Effector memory CD8-positive, alpha-beta T cell (primary cell): Measurements from ENCODE around the gene ABR.
A peak's percentile ranks its signal among the peaks of the same experiment; 100 is the strongest.
"Not testable (repeated sequence)": the region's sequence is repeated elsewhere in the genome, so short reads cannot be mapped to it uniquely, and the experiment has no call there.

Experiments
- ATAC-seq: fragments of 150-1000 bp; cut with Tn5 transposase; replicated peaks from 2 replicates; pipeline ENCODE4 v1.10.0; 2021; ENCODE audit warnings: mild to moderate bottlenecking, moderate library complexity
- DNase-seq, 3 experiments: peaks; one replicate each; pipeline ENCODE4 v3.0.0; 2021
- H3K27ac Mint-ChIP-seq, 2 donors: one replicate each; pipeline ENCODE4 v1.8.0; 2022; ENCODE audit warnings: mild to moderate bottlenecking in 2 of 2, mixed read lengths in 2 of 2, moderate library complexity in 2 of 2
- H3K27me3 Mint-ChIP-seq, 2 donors: one replicate each; pipeline ENCODE4 v1.8.0; 2022; ENCODE audit warnings: mixed read lengths in 2 of 2
- H3K36me3 Mint-ChIP-seq: one replicate; pipeline ENCODE4 v1.8.0; 2022; ENCODE audit warnings: mild to moderate bottlenecking, moderate library complexity, mixed read lengths; ENCODE audit not compliant: insufficient read depth
- H3K4me1 Mint-ChIP-seq, 2 donors: one replicate each; pipeline ENCODE4 v1.8.0; 2022; ENCODE audit warnings: low read depth in 2 of 2, mixed read lengths in 2 of 2
- H3K4me3 Mint-ChIP-seq, 2 donors: one replicate each; pipeline ENCODE4 v1.8.0; 2022; ENCODE audit warnings: mild to moderate bottlenecking in 2 of 2, mixed read lengths in 2 of 2, moderate library complexity in 2 of 2
- H3K9me3 Mint-ChIP-seq, 2 donors: one replicate each; pipeline ENCODE4 v1.8.0; 2022; ENCODE audit warnings: mixed read lengths in 2 of 2

ABR gene

DNA sequence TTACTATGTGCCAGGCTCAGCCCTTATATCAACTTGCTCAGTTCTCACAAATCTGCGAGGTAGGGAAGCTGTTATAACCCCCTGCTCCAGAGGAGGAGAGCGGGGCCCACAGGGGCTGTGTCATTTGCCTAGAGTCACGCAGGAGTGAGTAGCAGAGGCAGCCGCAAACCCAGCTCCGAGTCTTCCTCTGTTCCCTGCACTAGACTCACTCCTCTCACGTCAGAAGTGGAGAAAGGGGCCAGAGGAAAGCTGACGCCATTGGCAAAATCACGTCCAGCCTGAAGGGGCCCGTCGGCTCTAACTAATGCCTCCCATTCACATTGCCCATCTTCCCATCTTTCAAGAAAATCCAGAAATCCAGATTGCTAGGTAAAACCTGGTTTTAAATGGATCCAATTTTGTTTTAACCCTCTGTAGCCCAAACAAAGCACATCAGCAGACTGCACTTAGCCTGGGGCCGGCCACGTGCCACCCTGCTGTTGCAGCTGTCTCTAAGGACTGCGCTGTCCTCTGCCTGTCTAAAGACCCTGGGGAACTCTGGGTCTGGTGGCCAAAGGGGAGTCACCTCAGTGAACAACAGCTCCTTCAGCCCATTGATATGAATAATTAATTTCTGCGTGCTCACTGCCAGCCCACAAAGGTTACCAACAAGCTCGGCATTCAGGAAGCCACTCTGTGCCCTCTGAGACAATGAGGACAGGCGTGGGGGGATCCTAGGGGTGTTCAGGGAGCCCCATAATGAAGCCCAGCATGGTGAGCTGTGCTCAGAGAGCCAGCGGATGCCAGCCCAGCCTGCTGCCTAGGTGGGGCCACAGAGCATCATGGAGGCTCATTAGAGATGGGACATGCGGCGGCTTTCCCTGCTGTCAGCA, 36.7 kb upstream of the ABR start:
- H3K36me3 Mint-ChIP-seq: peaks cover 5% of the 10 kb centered on the region
- ATAC-seq: no peak
- H3K9me3 Mint-ChIP-seq: no peaks in the 10 kb centered on the region
- no peak overlapping the region for H3K4me3 Mint-ChIP-seq
- H3K4me1 Mint-ChIP-seq: peaks cover 0 to 3% of the 10 kb centered on the region in 2 donors
- no peak overlapping the region for H3K27ac Mint-ChIP-seq
- peaks cover 1 to 27% of the 10 kb centered on the region in 2 donors for H3K27me3 Mint-ChIP-seq
- no peak for DNase-seq

DNA sequence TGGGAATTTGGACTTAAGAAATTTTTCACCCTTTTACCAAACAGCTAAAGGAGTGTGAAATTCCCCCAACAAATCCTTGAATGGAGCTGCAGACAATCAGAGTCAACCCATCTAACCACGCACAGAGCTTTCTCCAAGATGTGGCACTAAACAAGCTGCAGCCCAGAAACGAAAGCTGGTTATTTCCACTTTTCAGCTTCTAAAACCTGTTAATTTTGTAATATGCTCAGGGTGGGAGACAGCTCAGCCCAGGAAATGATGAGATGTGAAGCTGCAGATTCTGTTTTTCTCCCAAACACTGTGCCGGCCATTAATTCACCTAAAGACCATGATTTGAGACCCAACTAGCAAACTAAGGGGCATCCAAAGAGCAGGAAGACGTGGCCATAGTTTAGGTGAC, 33.2 kb upstream of the ABR start:
- H3K27me3 Mint-ChIP-seq: peaks cover 0 to 9% of the 10 kb centered on the region in 2 donors
- H3K27ac Mint-ChIP-seq: no peak overlapping the region
- no peak for DNase-seq
- peaks cover 5% of the 10 kb centered on the region for H3K36me3 Mint-ChIP-seq
- no peak overlapping the region for H3K4me3 Mint-ChIP-seq
- no peak for ATAC-seq
- H3K4me1 Mint-ChIP-seq: peaks cover 0 to 11% of the 10 kb centered on the region in 2 donors
- H3K9me3 Mint-ChIP-seq: no peaks in the 10 kb centered on the region

DNA sequence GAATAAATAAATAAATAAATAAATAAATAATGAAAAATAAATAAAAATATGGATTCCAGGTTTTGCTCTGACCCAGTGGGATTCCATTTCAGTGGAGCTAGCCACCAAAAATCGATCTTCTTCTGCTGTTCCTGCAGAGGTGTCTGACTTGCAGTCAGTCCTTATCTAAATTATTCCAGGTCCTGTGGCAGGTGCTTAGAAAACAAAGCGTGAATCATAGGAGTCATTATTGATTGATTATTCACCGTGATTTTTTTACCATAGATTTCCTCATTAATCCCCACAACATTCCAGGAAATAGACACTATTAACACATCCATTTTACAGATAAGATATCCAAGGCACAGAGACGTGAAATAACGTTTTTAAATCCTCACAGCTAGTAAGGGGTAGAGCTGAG, 31.5 kb upstream of the ABR start:
- H3K4me3 Mint-ChIP-seq: no peak overlapping the region
- H3K27me3 Mint-ChIP-seq: no peaks in the 10 kb centered on the region
- DNase-seq (no peak), ATAC-seq (no peak)
- H3K9me3 Mint-ChIP-seq: no peaks in the 10 kb centered on the region
- H3K27ac Mint-ChIP-seq: no peak overlapping the region
- H3K4me1 Mint-ChIP-seq: peaks cover 0 to 11% of the 10 kb centered on the region in 2 donors
- H3K36me3 Mint-ChIP-seq: peaks cover 5% of the 10 kb centered on the region

DNA sequence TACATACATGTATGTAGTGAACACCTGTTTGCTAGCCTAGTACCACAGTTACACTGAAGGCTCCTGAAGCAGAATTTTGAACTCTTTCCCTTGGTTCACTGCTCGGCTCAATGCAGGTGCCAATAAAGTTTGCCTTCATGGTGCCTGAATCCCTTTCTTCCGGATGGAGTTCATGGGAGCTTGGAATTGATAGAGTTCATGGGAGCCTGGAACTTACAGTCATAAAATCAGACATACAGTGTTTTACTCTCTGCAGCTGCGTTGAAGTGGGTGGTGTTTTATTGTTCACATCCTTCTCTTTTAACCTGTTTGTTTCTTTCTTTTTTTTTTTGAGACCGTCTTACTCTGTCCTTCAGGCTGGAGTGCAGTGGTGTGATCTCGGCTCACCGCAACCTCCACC, 29.2 kb upstream of the ABR start:
- H3K27me3 Mint-ChIP-seq: no peaks in the 10 kb centered on the region
- peaks cover 0 to 11% of the 10 kb centered on the region in 2 donors for H3K4me1 Mint-ChIP-seq
- H3K36me3 Mint-ChIP-seq: peaks cover 11% of the 10 kb centered on the region
- no peak overlapping the region for H3K27ac Mint-ChIP-seq
- DNase-seq (no peak), ATAC-seq (no peak)
- H3K9me3 Mint-ChIP-seq: no peaks in the 10 kb centered on the region
- H3K4me3 Mint-ChIP-seq: no peak overlapping the region

DNA sequence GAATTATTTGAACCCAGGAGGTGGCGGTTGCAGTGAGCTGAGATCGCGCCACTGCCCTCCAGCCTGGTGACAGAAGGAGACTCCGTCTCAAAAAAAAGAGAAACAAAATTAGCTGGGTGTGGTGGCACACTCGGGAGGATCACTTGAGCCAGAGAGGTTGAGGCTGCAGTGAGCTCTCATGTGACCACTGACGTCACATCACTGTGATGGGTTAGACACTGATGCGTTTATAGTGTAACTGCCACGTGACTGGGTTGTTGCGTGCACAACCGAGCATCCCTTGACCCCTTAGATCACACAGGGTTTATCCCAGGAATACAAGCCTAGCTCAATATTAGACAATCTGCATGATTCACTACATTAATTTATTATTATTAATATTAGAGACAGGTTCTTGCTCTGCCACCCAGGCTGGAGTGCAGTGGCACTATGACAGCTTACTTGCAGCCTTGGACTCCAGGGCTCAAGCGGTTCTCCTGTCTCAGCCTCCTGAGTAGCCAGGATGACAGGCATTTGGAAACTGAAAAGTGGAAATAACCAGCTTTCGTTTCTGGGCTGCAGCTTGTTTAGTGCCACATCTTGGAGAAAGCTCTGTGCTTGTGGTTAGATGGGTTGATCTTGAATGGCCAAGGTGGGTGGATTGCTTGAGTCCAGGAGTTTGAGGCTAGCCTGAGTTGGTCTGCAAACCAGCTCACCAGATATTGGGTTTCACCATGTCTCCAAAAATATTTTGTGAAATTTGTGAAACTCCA, 26.4 kb upstream of the ABR start:
- Mint-ChIP-seq H3K4me1 (peaks cover 10 to 21% of the 10 kb centered on the region in 2 donors), H3K4me3 (no peak overlapping the region), H3K27ac (no peak overlapping the region), H3K27me3 (no peaks in the 10 kb centered on the region), H3K36me3 (peaks cover 28% of the 10 kb centered on the region), H3K9me3 (no peaks in the 10 kb centered on the region)
- DNase-seq: no peak
- no peak for ATAC-seq

DNA sequence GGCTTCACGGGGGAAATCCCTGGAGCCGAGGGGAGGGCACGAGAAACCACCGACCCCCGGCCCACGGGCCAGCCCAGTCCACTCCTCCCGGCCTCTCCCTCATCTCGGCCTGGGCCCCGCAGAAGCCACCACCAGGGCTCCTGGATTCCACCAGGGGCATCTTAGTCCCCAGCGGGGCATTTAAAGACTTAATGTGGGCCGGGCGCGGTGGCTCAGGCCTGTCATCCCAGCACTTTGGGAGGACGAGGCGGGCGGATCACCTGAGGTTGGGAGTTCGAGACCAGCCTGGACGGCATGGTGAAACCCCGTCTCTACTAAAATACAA, 24.1 kb upstream of the ABR start:
- Mint-ChIP-seq H3K4me1 (peaks cover 22 to 24% of the 10 kb centered on the region in 2 donors), H3K27ac (peak overlapping the region in 1 of 2 donors; percentile 44), H3K27me3 (no peaks in the 10 kb centered on the region), H3K36me3 (peaks cover 34% of the 10 kb centered on the region), H3K4me3 (peak overlapping the region; percentile 35 to 37), H3K9me3 (no peaks in the 10 kb centered on the region)
- ATAC-seq: no peak
- DNase-seq: no peak

DNA sequence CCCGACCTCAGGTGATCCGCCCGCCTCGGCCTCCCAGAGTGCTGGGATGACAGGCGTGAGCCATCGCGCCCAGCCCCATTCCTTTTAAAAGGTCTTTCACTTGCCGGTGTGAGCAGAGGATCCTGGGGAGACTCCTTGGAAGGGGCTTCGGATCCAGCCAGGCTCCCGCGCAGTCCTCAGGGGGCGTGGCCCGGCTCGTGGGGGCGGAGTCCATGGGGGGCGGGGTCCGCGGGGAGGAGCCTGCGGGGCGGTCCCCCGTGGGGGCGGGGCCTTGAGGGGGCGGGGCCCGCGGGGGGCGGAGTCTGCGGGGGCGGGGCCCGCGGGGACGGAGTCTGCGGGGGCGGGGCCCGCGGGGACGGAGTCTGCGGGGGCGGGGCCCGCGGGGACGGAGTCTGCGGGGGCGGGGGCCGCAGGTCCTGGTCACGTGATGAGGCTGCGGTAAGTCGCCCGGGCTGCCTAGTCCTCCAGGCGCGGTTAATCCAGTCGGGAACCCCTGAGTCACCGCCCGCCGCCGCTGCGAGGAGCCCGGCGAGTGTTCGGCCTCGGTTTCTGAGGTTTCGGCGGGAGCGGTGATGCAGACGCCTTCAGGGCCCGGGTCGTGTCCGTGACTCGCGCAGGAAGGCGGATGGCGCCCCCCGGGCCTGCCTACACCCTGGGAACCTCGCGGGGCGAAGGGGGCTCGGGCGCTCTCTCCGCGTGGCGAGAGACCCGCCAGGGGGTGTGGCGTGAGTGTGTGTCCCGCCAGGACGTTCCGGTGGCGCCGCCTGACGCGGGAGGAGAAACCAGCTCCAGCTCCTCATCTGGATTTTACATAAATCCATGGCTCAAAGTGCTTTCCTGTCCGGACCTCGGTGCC, 23.6 kb upstream of the ABR start:
- DNase-seq (peak; percentile 33 to 53 (median 35)), ATAC-seq (peak; percentile 5)
- peaks cover 34% of the 10 kb centered on the region for H3K36me3 Mint-ChIP-seq
- no peak overlapping the region for H3K4me3 Mint-ChIP-seq
- peaks cover 26 to 28% of the 10 kb centered on the region in 2 donors for H3K4me1 Mint-ChIP-seq
- no peak overlapping the region for H3K27ac Mint-ChIP-seq
- H3K27me3 Mint-ChIP-seq: no peaks in the 10 kb centered on the region
- H3K9me3 Mint-ChIP-seq: no peaks in the 10 kb centered on the region

DNA sequence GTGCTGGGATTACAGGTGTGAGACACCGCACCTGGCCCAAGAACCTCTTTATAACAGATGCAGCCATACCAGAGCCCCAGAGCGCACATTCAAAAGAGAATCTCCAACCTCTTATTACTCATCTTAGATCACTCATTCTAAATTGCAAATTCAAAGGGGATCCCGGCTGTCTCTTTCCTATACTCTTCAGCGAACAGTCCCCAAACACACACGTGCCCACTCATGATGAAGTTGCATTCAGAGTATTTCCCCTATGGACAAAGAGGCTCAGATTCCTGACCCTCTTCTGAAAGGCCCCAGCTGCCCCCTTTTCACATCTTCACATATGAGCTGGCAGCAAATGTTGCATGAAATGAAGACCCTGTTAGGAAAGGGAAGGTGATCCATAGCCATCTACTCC, 22.5 kb upstream of the ABR start:
- DNase-seq: no peak
- no peaks in the 10 kb centered on the region for H3K27me3 Mint-ChIP-seq
- peaks cover 37% of the 10 kb centered on the region for H3K36me3 Mint-ChIP-seq
- peak overlapping the region; percentile 83 to 94 for H3K27ac Mint-ChIP-seq
- H3K9me3 Mint-ChIP-seq: no peaks in the 10 kb centered on the region
- peak overlapping the region; percentile 76 for H3K4me3 Mint-ChIP-seq
- no peak for ATAC-seq
- H3K4me1 Mint-ChIP-seq: peaks cover 36 to 39% of the 10 kb centered on the region in 2 donors

DNA sequence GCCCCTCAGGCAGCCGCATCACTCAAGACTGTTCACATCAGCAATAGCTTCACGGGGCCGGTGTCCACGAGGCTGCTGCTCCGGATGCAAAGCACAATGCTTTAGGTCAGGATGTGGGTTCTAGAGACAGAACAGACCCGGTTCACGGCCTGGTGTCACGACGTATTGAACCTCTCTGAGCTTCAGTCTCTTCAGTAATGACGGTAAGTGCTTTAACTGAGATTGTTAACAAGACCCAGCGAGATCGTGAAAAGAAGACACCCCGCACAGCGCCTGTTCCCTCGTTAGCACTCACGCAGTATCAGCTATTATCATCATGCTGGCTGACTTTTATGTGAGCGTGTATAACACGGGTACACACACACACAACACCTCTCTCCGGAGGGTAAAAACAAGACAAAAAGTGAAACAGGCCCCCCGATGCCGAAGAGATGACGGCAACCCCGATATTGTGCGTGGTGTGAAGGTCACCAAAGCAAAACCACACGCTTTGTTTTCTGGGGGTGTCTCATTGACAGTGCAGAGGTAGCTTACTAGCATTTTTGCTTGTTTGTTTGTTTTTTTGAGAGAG, 21.4 kb upstream of the ABR start:
- ATAC-seq: peak; percentile 71
- Mint-ChIP-seq H3K36me3 (peaks cover 41% of the 10 kb centered on the region), H3K4me3 (peak overlapping the region; percentile 76), H3K27ac (peak overlapping the region; percentile 83 to 94), H3K9me3 (no peaks in the 10 kb centered on the region), H3K27me3 (no peaks in the 10 kb centered on the region), H3K4me1 (peaks cover 43 to 44% of the 10 kb centered on the region in 2 donors)
- peak; percentile 60 to 64 (median 60) for DNase-seq

DNA sequence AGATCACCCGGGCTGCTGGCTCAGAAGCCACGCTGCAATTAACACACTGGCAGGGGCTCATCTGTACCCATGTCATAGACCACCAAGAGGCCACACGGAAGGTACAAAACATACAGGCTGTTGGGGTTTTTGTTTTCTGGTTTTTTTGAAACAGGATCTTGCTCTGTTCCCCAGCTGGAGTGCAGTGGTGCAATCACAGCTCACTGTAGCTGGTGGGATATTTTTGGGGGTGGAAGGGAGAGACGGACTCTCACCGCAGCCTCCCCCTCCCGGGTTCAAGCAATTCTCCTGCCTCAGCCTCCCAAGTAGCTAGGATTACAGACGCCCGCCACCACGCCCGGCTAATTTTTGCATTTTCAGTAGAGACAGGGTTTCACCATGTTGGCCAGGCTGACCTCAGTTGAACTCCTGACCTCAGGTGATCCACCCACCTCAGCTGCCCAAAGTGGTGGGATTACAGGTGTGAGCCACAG, 19.5 kb upstream of the ABR start:
- Mint-ChIP-seq H3K4me1 (peaks cover 43 to 44% of the 10 kb centered on the region in 2 donors), H3K4me3 (peak overlapping the region in 1 of 2 donors; percentile 43), H3K36me3 (peaks cover 39% of the 10 kb centered on the region)
- not testable (repeated sequence) for H3K9me3 Mint-ChIP-seq, DNase-seq, ATAC-seq, H3K27me3 Mint-ChIP-seq, H3K27ac Mint-ChIP-seq

DNA sequence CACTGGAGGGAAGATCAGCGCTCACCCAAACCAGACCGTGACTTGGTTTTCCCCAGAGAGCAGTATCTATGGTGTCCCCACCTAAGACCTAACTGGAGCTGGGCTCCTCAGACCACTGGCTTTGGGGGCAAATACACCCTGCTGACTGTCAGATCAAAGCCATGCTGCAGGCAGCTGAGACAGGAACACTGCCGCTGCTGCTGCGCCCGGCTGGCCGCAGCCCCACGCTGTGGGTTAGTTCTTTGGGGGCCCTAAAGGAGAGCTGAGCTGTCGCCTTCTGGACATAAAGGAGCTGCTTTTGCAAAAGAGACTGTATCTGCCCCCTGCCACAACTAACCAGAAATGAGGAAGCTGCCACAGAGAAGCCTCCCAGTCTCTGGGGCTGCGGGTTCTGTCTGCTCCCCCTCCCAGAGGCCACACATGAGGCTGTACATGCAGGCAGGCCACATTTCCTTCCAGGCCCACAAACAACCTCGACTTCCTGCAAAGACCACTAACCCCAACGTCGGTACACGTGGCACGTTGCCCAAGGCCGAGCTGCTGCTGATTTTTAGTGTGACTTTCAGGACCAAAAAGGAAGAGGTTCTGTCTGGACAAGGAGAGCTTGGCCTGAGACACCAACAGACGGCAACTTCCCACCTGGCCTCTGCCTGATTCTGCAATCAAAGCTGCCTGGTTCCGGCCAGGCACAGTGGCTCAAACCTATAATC, 18.2 kb upstream of the ABR start:
- DNase-seq (peak; percentile 74 to 76 (median 75)), ATAC-seq (peak; percentile 77)
- Mint-ChIP-seq H3K27me3 (no peaks in the 10 kb centered on the region), H3K4me3 (peak overlapping the region; percentile 67 to 70), H3K4me1 (peaks cover 46 to 52% of the 10 kb centered on the region in 2 donors), H3K27ac (peak overlapping the region; percentile 73 to 84), H3K36me3 (peaks cover 30% of the 10 kb centered on the region), H3K9me3 (no peaks in the 10 kb centered on the region)

DNA sequence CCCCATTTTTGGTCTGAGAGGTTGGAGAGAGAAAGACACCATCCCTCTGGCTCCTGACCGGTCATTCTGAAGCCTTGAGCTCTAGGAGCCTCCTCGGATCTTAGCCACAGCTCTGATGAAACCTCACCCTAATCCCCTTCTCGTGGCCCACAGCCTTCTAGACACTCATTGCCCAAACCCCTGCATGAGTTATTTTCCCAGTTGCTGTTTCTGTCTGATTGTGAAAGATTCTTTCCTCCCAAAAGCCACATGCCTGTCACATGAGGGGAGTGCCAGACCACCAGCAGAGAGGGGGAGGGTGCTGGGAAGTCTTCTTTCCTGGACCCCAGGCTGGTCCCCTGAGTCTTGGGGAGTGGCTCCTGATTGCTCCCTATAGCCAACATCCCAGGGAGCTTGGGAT, 17.6 kb upstream of the ABR start:
- DNase-seq: no peak
- Mint-ChIP-seq H3K36me3 (peaks cover 24% of the 10 kb centered on the region), H3K9me3 (no peaks in the 10 kb centered on the region), H3K4me3 (peak overlapping the region; percentile 67 to 70), H3K27ac (peak overlapping the region; percentile 73 to 84), H3K4me1 (peaks cover 45 to 53% of the 10 kb centered on the region in 2 donors), H3K27me3 (no peaks in the 10 kb centered on the region)
- no peak for ATAC-seq
